Cardiac muscle cell (in vitro differentiated cells and primary cell): Measurements from ENCODE around the gene HMX2. TPM values are rescaled to one million over a fixed set of nuclear protein-coding genes. Genes with fewer than 3 reads are reported as not detected.

Experiments
- DNase-seq, 2 donors: peaks; one replicate each; pipeline versions ENCODE4 v3.0.0 to v3.0.0-alpha.2; 2010 to 2017; ENCODE audit warnings: low read depth in 1 of 2, low spot score in 1 of 2
- H3K27ac ChIP-seq: fragments of 200-600 bp; sonication (generic); 2 replicates; pipeline ENCODE4 v1.5.1; 2016
- H3K27me3 ChIP-seq: fragments of 200-600 bp; sonication (generic); 2 replicates; pipeline ENCODE4 v1.6.0; 2016; ENCODE audit warnings: control low read depth
- H3K36me3 ChIP-seq: fragments of 200-600 bp; sonication (generic); 2 replicates; pipeline ENCODE4 v1.5.1; 2016; ENCODE audit warnings: control low read depth
- H3K4me1 ChIP-seq: fragments of 200-600 bp; sonication (generic); 2 replicates; pipeline ENCODE4 v1.8.1; 2017; ENCODE audit warnings: low read depth, mild to moderate bottlenecking, mixed run types
- H3K4me3 ChIP-seq: fragments of 200-600 bp; sonication (generic); 2 replicates; pipeline ENCODE4 v1.5.1; 2016; ENCODE audit warnings: mild to moderate bottlenecking
- H3K9me3 ChIP-seq: fragments of 200-600 bp; sonication (generic); 2 replicates; pipeline ENCODE4 v1.5.1; 2017; ENCODE audit warnings: low read depth, mild to moderate bottlenecking, control low read depth
- polyA plus RNA-seq: library from polyadenylated mRNA; unstranded; fragments of >200 nt; fragmentation: Nextera tagmentation; extraction: Ambion mirVana; gene quantifications from 2 replicates; pipeline ENCODE4 v1.2.1, GENCODE V29; 2016
- total RNA-seq: library from RNA; depleted of rRNA; stranded (reverse); fragments of >200 nt; gene quantifications from 2 replicates; pipeline ENCODE4 v1.2.3, GENCODE V29; 2016
- TF ChIP-seq, protein P1 (sequence below): IDR thresholded peaks from 2 replicates; pipeline ENCODE4 v1.5.1; 2012; ENCODE audit warnings: low read depth, mild to moderate bottlenecking, low read length

Gene HMX2
- total and polyA plus RNA-seq, 2 experiments from 2014 or later: not detected

DNA sequence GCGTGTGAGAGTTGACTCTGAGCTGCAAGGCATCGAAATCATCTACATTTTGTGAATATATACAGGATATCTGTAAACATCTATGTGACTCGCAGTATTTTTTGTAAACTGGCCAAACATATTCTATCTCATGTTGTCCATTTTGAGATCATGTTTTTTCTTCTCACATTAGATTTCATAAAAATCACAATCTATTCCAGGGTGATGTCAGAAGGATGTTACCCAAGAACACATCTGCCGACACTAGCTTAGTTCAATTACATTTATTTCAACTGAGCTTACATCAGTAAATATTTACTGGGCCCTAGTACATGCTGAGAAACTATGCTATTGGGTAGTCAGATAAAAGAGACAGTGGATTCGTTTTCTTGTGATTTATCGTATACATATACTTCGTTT is 3.8 kb downstream of the HMX2 start:
- H3K4me1 ChIP-seq: peaks cover 11% of the 10 kb centered on the region
- no peak for DNase-seq
- no peak overlapping the region for H3K4me3 ChIP-seq
- peaks cover 68% of the 10 kb centered on the region for H3K27me3 ChIP-seq
- no peak overlapping the region for H3K27ac ChIP-seq
- peaks cover 7% of the 10 kb centered on the region for H3K36me3 ChIP-seq
- no peaks in the 10 kb centered on the region for H3K9me3 ChIP-seq
- TF ChIP-seq, protein P1, sequence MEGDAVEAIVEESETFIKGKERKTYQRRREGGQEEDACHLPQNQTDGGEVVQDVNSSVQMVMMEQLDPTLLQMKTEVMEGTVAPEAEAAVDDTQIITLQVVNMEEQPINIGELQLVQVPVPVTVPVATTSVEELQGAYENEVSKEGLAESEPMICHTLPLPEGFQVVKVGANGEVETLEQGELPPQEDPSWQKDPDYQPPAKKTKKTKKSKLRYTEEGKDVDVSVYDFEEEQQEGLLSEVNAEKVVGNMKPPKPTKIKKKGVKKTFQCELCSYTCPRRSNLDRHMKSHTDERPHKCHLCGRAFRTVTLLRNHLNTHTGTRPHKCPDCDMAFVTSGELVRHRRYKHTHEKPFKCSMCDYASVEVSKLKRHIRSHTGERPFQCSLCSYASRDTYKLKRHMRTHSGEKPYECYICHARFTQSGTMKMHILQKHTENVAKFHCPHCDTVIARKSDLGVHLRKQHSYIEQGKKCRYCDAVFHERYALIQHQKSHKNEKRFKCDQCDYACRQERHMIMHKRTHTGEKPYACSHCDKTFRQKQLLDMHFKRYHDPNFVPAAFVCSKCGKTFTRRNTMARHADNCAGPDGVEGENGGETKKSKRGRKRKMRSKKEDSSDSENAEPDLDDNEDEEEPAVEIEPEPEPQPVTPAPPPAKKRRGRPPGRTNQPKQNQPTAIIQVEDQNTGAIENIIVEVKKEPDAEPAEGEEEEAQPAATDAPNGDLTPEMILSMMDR: no peak

DNA sequence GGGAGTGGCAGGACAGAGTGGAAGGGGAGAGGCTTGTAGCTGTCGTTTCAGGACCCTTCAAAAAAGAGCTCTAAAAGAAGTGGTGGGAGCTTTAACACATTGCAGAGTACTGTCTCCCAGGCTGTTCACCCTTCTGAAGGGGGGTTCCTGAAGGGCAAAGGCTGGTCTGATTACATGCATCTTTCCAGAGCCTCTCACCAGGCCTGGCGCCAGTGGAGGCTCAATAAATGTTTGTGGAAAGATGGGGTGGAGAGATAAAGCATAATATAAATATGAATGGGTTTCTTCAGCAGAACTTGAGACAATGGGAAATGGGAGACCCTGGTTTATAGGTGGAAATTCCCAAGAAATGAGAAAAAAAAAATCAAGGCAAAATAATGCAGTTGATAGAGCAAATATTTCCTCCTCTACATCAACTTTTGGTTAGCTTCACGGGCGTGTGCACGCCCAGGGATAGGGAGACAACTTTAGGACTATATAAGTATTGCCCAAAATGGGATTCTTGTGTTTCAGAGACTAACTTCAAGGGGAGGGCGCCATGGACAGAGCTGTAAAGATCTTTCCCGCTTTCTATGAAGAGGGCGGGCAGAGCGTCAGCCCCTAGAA is 5.7 kb downstream of the HMX2 start:
- TF ChIP-seq, protein P1: no peak
- H3K4me1 ChIP-seq: peaks cover 11% of the 10 kb centered on the region
- H3K27ac ChIP-seq: no peak overlapping the region
- no peak for DNase-seq
- H3K4me3 ChIP-seq: no peak overlapping the region
- peaks cover 50% of the 10 kb centered on the region for H3K27me3 ChIP-seq
- H3K9me3 ChIP-seq: no peaks in the 10 kb centered on the region
- H3K36me3 ChIP-seq: peaks cover 23% of the 10 kb centered on the region

DNA sequence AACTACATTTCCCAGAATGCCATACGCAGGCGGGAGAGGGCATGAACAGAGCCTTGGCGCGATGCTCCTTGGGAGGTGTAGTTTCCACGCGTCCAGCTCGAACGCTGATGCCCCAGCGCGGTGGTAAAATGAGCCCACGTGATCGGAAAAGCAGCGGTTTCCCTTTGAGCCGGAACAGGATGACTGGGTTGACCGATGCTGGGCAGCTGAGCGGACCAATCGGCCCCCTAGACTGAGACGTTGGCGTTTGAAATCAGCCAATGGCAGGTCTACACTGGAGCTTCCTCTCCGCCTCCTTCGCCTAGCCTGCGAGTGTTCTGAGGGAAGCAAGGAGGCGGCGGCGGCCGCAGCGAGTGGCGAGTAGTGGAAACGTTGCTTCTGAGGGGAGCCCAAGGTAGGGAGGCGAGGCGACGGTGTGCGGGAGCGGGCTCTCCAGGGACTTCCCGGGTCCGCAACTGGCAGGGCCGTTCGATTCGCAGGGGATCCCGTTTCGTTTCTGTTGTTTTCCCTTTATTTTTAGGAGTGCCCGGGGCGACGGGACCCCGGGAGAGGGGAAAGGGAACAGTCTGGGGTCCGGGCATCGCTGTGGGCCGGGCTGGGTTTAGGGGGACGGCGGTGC is 6.3 kb downstream of the HMX2 start, which contains the start of gene BUB3:
BUB3 (plus strand) TSS at position 311 of the 619 bp plus-strand sequence. CDS start 516 bp downstream, outside the sequence.
- peak within 1 kb of the TSS; percentile 84 for H3K27ac ChIP-seq
- H3K4me1 ChIP-seq: peaks cover 11% of the 10 kb centered on the region
- peak; percentile 100 for DNase-seq
- H3K36me3 ChIP-seq: peaks cover 26% of the 10 kb centered on the region
- peaks cover 44% of the 10 kb centered on the region for H3K27me3 ChIP-seq
- no peaks in the 10 kb centered on the region for H3K9me3 ChIP-seq
- peak within 1 kb of the TSS; percentile 99 for H3K4me3 ChIP-seq
- TF ChIP-seq, protein P1: no peak

- Histone ChIP-seq H3K4me1 (peaks cover 11% of the 10 kb centered on the region), H3K27me3 (peaks cover 37% of the 10 kb centered on the region), H3K9me3 (no peaks in the 10 kb centered on the region), H3K36me3 (peaks cover 26% of the 10 kb centered on the region), H3K27ac (peak overlapping the region; percentile 84), H3K4me3 (peak overlapping the region; percentile 99)
- TF ChIP-seq, protein P1: no peak
- DNase-seq: peak; percentile 53 to 78
Measured at GRCh38 chr10:123154711-123155505, 7.0 kb downstream of the HMX2 start.

DNA sequence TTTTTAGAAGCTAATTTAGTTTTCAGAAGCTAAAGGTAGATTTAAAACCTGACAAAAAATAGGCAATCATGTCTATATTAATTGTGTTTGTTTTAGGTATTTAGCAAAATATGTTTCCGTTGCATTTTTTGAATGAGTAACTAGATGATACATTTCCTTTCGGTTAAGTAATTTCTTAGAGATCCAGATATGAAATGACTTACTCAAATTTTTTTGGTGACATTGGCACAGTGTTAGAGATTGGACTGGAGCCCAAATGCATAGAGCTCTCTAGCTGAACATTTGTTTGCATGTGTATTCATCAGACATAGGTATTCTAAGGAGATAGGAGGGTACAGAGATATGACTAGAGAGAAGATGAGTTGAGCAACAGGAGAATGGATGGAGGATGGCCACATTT is 8.1 kb downstream of the HMX2 start:
- no peaks in the 10 kb centered on the region for H3K9me3 ChIP-seq
- H3K4me3 ChIP-seq: no peak overlapping the region
- peak in 1 of 2 donors; percentile 62 for DNase-seq
- H3K27ac ChIP-seq: no peak overlapping the region
- H3K4me1 ChIP-seq: peaks cover 6% of the 10 kb centered on the region
- TF ChIP-seq, protein P1: no peak
- H3K27me3 ChIP-seq: peaks cover 25% of the 10 kb centered on the region
- H3K36me3 ChIP-seq: peaks cover 35% of the 10 kb centered on the region
